K562 (cell line): Measurements from ENCODE around the gene AXIN2. TPM values are rescaled to one million over a fixed set of nuclear protein-coding genes. Genes with fewer than 3 reads are reported as not detected.

Experiments
- ATAC-seq: fragments of 200-7000 bp; cut with Tn5 transposase; 3 replicates; pipeline ENCODE4 v1.9.1; 2020; ENCODE audit warnings: moderate library complexity
- BruUV-seq: library from RNA; stranded (reverse); fragments of 400-500 nt; replicated peaks from 2 replicates; lab custom pipeline; 2021; lab: Mats Ljungman, UMichigan
- CTCF ChIA-PET: fragments of 300-600 bp; formaldehyde crosslinking; extraction: SDS; loops from one replicate; lab custom pipeline; 2021; ENCODE audit warnings: low intra/inter-chr PET ratio; lab: Yijun Ruan, JAX
- POLR2A ChIA-PET: fragments of 300-600, 350-650 bp; sonication (Branson Sonifier 250); formaldehyde crosslinking; extraction: SDS; loops from one replicate; lab custom pipeline; 2021; ENCODE audit warnings: antibody characterized with exemption, inconsistent platforms; lab: Yijun Ruan, JAX
- DNase-seq, 4 experiments: peaks; one replicate each; pipeline versions ENCODE4 v3.0.0 to v3.0.0-alpha.2; 2011 to 2018; ENCODE audit warnings: low spot score in 3 of 4, mixed read lengths in 3 of 4; ENCODE audit errors: extremely low read depth in 1 of 4
- FAIRE-seq: peaks from 2 replicates; lab custom pipeline; 2011; peaks lifted over from hg19 to GRCh38; lab: Jason Lieb, UNC
- H2AFZ ChIP-seq: 2 replicates; pipeline ENCODE4 v1.6.0; 2011; ENCODE audit warnings: low read depth, low read length, control low read depth, inconsistent platforms
- H3K27ac ChIP-seq: fragments of 200-600 bp; 3 replicates; pipeline ENCODE4 v1.8.0; 2011; ENCODE audit warnings: low read depth, mild to moderate bottlenecking, control low read depth, inconsistent platforms, low read length, moderate library complexity, mixed read lengths; ENCODE audit errors: extremely low read depth
- H3K27me3 ChIP-seq, 2 experiments: fragments of 300-600 bp in 1 of 2; 2 replicates in 1 of 2; 3 replicates in 1 of 2; pipeline versions ENCODE4 v1.6.0 to v1.8.0; 2011; ENCODE audit warnings: inconsistent platforms in 2 of 2, low read length in 2 of 2, mild to moderate bottlenecking in 1 of 2, mixed read lengths in 1 of 2, moderate library complexity in 1 of 2; ENCODE audit not compliant: control insufficient read depth in 2 of 2, insufficient read depth in 2 of 2
- H3K36me3 ChIP-seq: fragments of 300-600 bp; 3 replicates; pipeline ENCODE4 v1.8.0; 2011; ENCODE audit warnings: mild to moderate bottlenecking, low read length, inconsistent platforms; ENCODE audit not compliant: control insufficient read depth, insufficient read depth
- H3K4me1 ChIP-seq, 2 experiments: fragments of 200-600 bp in 1 of 2; replicated peaks in 1 of 2; 2 replicates in 1 of 2; 3 replicates in 1 of 2; pipeline versions ENCODE4 v1.5.1 to v1.8.0; 2011; ENCODE audit warnings: inconsistent platforms in 2 of 2, low read length in 2 of 2, mild to moderate bottlenecking in 1 of 2, mixed read lengths in 1 of 2, moderate library complexity in 1 of 2; ENCODE audit not compliant: control insufficient read depth in 2 of 2, insufficient read depth in 2 of 2
- H3K4me2 ChIP-seq: 2 replicates; pipeline ENCODE4 v1.6.1; 2011; ENCODE audit warnings: low read length, control low read depth, inconsistent platforms, mixed read lengths; ENCODE audit not compliant: insufficient read depth
- H3K4me3 ChIP-seq: fragments of 200-600 bp; sonication (generic), shearing (Covaris generic); 2 replicates; pipeline ENCODE4 v1.5.1; 2016; ENCODE audit warnings: control low read depth, inconsistent platforms
- H3K79me2 ChIP-seq: fragments of 200-600 bp; 3 replicates; pipeline ENCODE4 v1.8.0; 2011; ENCODE audit warnings: low read length, inconsistent platforms; ENCODE audit not compliant: control insufficient read depth, insufficient read depth
- H3K9ac ChIP-seq, 2 experiments: 2 replicates each; pipeline versions ENCODE4 v1.6.0 to v1.6.1; 2011; ENCODE audit warnings: low read depth in 2 of 2, low read length in 2 of 2, control low read depth in 1 of 2, inconsistent platforms in 1 of 2, mild to moderate bottlenecking in 1 of 2, mixed read lengths in 1 of 2; ENCODE audit not compliant: insufficient read depth in 1 of 2
- H3K9me1 ChIP-seq: one replicate; pipeline ENCODE4 v1.6.0; 2011; ENCODE audit warnings: inconsistent platforms, mild to moderate bottlenecking, low read length, moderate library complexity; ENCODE audit not compliant: control insufficient read depth, insufficient read depth
- H3K9me3 ChIP-seq: replicated peaks from 2 replicates; pipeline ENCODE4 v1.5.1; 2011; ENCODE audit warnings: low read depth, low read length, inconsistent platforms; ENCODE audit not compliant: control insufficient read depth, insufficient read depth
- H4K20me1 ChIP-seq: replicated peaks from 2 replicates; pipeline ENCODE4 v1.6.1; 2011; ENCODE audit warnings: low read length, inconsistent platforms, mixed read lengths; ENCODE audit not compliant: control insufficient read depth, insufficient read depth
- BRD4 ChIP-seq: fragments of 200-600 bp; sonication (generic); IDR thresholded peaks from 2 replicates; pipeline ENCODE4 v1.6.1; 2017; ENCODE audit warnings: inconsistent platforms
- RFX1 ChIP-seq: fragments of 450-650 bp; IDR thresholded peaks from 2 replicates; pipeline ENCODE4 v1.6.1; 2016; ENCODE audit warnings: mild to moderate bottlenecking, moderate library complexity
- ZNF347 ChIP-seq: fragments of 450-650 bp; formaldehyde crosslinking; IDR thresholded peaks from 2 replicates; pipeline ENCODE4 v1.4.0; 2020; ENCODE audit warnings: low read depth, mild to moderate bottlenecking, moderate library complexity
- WGBS: fragments of 100-300 bp; shearing (Covaris generic); methylation state at CpG from one replicate; pipeline ENCODE4 v1.1.6; 2016; ENCODE audit warnings: low coverage, mixed read lengths; ENCODE audit not compliant: insufficient coverage; ENCODE audit errors: missing lambda C conversion rate; 5-methylcytosine and 5-hydroxymethylcytosine counted together
- in situ Hi-C: fragments of 300-500 bp; cut with MboI; formaldehyde crosslinking; loops from 4 replicates; pipeline ENCODE4 v1.15.0; 2018; ENCODE audit warnings: inconsistent platforms, mixed read lengths
- intact Hi-C: fragments of 100-400 bp; cut with micrococcal nuclease; formaldehyde crosslinking; loops from 2 replicates; pipeline ENCODE4 v1.14.2; 2022
- polyA plus RNA-seq, 8 experiments: library from polyadenylated mRNA; depleted of rRNA in 4 of 8; stranded (reverse) in 5 of 8; unstranded in 3 of 8; fragments of >200 nt; fragmentation: Nextera tagmentation in 2 of 8; fragmentation: Illumina TruSeq in 1 of 8; extraction: Ambion mirVana in 2 of 8; extraction: Trizol in 1 of 8; gene quantifications; 2 replicates each; pipeline versions ENCODE4 v1.2.1 to v1.2.3, GENCODE V29; 2011 to 2014; ENCODE audit warnings: inconsistent platforms in 1 of 8, missing spikeins in 1 of 8
- total RNA-seq, 7 experiments: library from RNA; depleted of rRNA in 6 of 7; stranded (reverse); fragments of >200 nt in 6 of 7; fragmentation: Illumina TruSeq in 2 of 7; extraction: Trizol in 2 of 7; gene quantifications; 2 replicates each; pipeline versions ENCODE4 v1.2.1 to v1.2.3, GENCODE V29; 2011 to 2021; ENCODE audit warnings: low replicate concordance in 1 of 7
- TF ChIP-seq, protein P1 (sequence below), 3 experiments: IDR thresholded peaks in 2 of 3; conservative IDR thresholded peaks in 1 of 3; 2 replicates each; pipeline ENCODE4 v1.5.1; 2011 to 2012; ENCODE audit warnings: low read length in 3 of 3, mild to moderate bottlenecking in 3 of 3, control low read depth in 2 of 3, improper control_type of control experiment in 1 of 3, inconsistent platforms in 1 of 3, low read depth in 1 of 3, mixed read lengths in 1 of 3, moderate library complexity in 1 of 3; ENCODE audit not compliant: insufficient read depth in 2 of 3

The AXIN2 gene
- total and polyA plus RNA-seq, 9 of the 15 experiments (the other 6 are each of a cell fraction or from before 2014, with no cell fraction given) = 0.21 to 3.3 (median 1.2) TPM

DNA sequence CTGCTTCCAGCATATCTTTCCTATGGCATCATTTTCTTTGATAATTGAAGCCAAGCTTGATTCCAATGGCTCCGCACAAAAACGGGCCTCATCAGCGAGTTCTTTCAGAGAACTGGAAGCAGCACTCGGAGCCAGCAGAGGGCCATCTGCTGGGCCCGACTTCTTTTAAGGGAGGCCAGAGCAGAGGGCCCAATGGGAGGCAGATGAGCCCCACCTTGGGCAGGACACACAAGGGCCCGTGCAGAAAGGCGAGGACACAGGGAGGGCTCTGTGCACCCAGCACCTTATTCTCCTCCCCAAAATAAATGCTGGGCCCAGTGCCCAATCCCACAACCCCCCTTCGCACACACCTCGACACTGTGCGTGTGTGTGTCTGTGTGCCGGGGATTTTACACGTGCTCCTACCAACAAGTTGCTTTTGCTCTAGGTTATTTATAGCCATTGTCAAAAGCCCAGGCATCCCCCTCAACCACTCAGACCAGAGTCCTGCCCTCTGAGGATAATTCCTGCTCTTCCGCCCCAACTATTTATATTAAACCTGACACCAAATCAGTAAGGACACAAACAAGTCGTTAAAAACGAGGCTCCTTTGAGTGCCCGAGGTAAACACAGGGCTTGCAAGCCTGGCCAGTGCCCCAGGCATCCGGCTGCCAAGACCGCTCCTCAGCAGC lies 6.8 kb downstream of the AXIN2 start:
- H3K9me3 ChIP-seq = no peaks in the 10 kb centered on the region
- no peak overlapping the region for H2AFZ ChIP-seq
- no peaks in the 10 kb centered on the region; a peak in 1 of 5 replicates for H3K27me3 ChIP-seq
- H3K79me2 ChIP-seq = no peaks in the 10 kb centered on the region
- intact Hi-C loops (no loop called here), in situ Hi-C loops (no loop called here)
- H3K36me3 ChIP-seq = no peaks in the 10 kb centered on the region
- 0 out of 2 replicates have a peak, but pooled peaks cover 5% of the 10 kb centered on the region for H4K20me1 ChIP-seq
- peaks cover 5% of the 10 kb centered on the region for H3K9me1 ChIP-seq
- H3K4me3 ChIP-seq = no peak overlapping the region
- TF ChIP-seq, protein P1, sequence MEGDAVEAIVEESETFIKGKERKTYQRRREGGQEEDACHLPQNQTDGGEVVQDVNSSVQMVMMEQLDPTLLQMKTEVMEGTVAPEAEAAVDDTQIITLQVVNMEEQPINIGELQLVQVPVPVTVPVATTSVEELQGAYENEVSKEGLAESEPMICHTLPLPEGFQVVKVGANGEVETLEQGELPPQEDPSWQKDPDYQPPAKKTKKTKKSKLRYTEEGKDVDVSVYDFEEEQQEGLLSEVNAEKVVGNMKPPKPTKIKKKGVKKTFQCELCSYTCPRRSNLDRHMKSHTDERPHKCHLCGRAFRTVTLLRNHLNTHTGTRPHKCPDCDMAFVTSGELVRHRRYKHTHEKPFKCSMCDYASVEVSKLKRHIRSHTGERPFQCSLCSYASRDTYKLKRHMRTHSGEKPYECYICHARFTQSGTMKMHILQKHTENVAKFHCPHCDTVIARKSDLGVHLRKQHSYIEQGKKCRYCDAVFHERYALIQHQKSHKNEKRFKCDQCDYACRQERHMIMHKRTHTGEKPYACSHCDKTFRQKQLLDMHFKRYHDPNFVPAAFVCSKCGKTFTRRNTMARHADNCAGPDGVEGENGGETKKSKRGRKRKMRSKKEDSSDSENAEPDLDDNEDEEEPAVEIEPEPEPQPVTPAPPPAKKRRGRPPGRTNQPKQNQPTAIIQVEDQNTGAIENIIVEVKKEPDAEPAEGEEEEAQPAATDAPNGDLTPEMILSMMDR (IDR thresholded peaks at IDR 0.05 in 2 of 3, conservative IDR thresholded peaks at IDR 0.05 in 1 of 3; ENCODE audit: insufficient read depth in 2 of 3, low read depth in 1 of 3, low read length in 3 of 3) = 0 out of 6 replicates have a peak, but pooled peaks of 1 of the 3 experiments have one; percentile 7
- TF ChIP-seq RFX1 (no peak), ZNF347 (CRISPR knock-in tag) (no peak), BRD4 (no peak)
- H3K9ac ChIP-seq = no peak overlapping the region
- ChIA-PET CTCF (no interaction called here), POLR2A (no interaction called here)
- no peak overlapping the region for H3K27ac ChIP-seq
- no peak for DNase-seq
- 19% methylated on average over 18 of the region's 18 CpGs for WGBS
- no TSS peak for BruUV-seq
- no peak for ATAC-seq
- no peak overlapping the region for H3K4me2 ChIP-seq
- peaks cover 0 to 2% of the 10 kb centered on the region in 2 experiments; a peak in 3 of 5 replicates for H3K4me1 ChIP-seq
- FAIRE-seq = no peak
